ENCODE results near the gene KRT79.

Gene KRT79

GRCh38 chr12:52806169-52806811, 27.8 kb downstream of the KRT79 start:
- no peak for FAIRE-seq
- no peak for DNase-seq (ENCODE audit: insufficient read length, low spot score)
- no peak for TF ChIP-seq POLR2A (IDR thresholded peaks at IDR 0.05; ENCODE audit: low read depth, low read length)

DNA sequence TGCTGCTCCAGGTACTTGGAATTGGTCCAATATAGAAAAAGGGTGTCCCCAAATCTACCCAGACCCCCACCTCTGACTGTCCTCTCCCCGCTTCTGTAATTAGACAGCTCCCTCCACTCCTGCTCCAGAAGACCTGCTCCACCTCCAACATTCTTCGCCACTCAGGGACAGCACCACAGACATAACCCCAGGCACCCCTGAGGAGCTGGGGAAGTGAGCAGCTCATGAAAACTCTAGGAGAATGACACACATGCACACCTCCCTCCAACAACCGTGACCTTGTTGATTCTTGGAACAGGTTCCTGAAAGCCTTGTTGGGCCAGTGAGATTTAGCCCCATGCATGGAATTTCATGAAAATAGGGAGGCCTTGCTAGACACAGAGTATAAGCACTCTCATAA, 28.4 kb downstream of the KRT79 start:
- FAIRE-seq (no peak), DNase-seq (ENCODE audit: insufficient read length, low spot score) (no peak)
- TF ChIP-seq POLR2A (IDR thresholded peaks at IDR 0.05; ENCODE audit: low read depth, low read length) = no peak

DNA sequence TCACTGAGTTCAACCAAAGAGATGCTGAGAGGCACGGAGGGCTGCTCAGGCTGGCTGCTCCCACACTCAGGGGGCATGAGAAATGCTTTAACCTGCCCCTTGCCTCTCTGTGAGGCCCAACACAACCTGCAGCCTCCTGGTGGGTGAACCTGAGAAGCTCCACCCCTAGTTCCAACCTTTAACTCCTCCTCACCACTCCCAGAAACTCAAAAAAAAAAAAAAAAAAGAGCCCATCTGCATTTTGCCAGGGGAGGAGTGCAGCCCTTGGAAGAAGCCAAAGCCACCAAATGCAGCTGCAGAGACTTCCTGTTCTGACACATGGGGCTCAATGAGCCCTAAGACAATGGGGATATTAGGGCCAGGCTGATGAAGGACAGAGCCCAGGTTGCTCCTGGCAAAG, 29.1 kb downstream of the KRT79 start:
- DNase-seq (ENCODE audit: insufficient read length, low spot score) (no peak), FAIRE-seq (no peak)
- TF ChIP-seq POLR2A (IDR thresholded peaks at IDR 0.05; ENCODE audit: low read depth, low read length) = no peak

DNA sequence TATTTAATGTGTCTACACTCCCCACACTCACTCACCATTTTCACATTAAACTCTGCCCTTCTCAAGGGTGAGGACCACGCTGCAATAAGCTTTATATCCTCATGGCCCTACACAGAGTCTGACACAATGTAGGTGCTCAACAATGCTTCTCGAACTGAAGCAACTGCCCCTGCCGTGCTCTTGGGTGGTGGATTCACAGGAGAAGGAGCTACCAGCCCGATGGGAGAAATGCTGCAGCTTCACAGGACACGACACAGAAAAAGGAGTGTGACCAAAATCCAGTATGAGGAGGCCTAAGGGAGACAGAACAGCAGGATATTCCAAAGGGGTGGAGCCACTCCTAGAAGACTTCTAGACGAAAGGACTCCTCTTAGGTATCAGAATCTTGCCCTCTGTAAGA, 31.7 kb downstream of the KRT79 start:
- FAIRE-seq (no peak), DNase-seq (ENCODE audit: insufficient read length, low spot score) (no peak)
- no peak for TF ChIP-seq POLR2A (IDR thresholded peaks at IDR 0.05; ENCODE audit: low read depth, low read length)

GRCh38 chr12:52801773-52802172, 32.3 kb downstream of the KRT79 start:
- DNase-seq (ENCODE audit: insufficient read length, low spot score) (no peak), FAIRE-seq (no peak)
- no peak for TF ChIP-seq POLR2A (IDR thresholded peaks at IDR 0.05; ENCODE audit: low read depth, low read length)

GRCh38 chr12:52800259-52800917, 33.7 kb downstream of the KRT79 start:
- no peak for TF ChIP-seq POLR2A (IDR thresholded peaks at IDR 0.05; ENCODE audit: low read depth, low read length)
- FAIRE-seq (no peak), DNase-seq (ENCODE audit: insufficient read length, low spot score) (no peak)

DNA sequence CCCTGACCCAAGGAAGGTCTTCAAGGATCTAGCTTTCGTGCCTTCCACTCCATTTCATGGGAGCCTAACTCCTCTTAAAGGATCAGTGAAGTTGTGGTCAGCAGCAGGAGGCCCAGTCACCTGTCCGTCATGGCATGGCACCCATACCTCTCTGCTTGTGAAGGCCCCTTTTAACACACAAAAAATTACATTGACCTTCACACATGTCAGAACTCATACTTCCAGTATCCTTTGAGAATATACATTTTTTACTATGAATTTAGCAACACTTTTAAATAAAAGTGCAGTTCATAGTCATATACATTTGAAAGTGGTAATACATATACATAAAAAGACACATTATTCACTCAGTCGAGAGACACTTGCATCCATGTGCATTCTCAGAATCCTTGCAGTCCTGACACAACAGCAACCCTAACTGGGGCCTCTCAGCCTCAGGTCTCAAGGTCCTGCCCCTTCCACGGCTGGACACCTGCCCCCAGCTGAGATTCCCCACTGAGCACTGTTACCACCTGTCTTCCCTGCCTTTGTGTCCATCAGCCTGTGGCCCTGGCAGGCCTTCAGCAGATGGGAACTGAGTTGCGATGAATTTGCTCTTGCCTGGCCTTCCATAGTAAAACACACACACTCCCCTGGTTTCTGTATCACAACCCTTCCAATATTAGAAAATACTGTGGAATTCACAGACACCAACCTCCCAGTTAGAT, 34.5 kb downstream of the KRT79 start:
- DNase-seq (ENCODE audit: insufficient read length, low spot score) = no peak
- no peak for FAIRE-seq
- no peak for TF ChIP-seq POLR2A (IDR thresholded peaks at IDR 0.05; ENCODE audit: low read depth, low read length)

DNA sequence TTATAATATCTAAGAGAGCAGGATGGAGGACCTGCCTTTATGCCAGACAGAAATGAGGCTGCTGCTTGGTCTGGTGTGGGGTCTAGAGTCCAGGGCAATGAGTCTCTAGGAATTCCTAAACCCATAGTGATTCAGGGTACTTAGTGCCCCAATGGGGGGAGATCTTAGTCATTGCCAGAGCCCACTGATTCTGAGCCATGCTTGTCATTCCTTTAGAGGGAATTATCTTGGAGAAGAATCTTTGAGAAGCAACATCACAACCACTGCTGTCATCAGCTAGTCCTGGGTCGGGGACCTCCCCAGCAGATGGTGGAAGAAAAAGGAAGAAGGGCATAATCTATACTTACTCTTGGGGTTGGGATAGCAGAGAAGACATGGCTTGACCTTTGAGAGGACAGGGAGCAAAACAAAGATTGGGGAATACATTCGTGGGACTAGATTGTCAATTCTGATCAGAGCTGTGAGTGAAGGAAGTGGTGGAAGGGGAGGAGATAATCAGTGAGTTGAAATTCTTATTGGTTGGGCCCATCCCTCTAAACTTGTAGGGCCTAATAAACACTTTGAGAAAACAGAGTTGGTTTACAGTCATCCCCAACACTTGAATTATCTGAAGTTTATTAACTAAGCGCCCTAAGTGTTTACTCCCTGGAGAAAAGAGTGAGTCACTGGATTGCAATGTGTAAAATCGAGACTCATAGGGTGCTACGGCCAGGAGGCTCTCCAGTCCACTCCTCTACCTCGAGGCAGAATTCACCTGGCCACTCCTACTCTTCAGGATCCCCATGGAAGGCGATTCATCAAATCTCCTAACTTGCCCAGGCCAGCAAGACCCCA, 35.2 kb downstream of the KRT79 start:
- peak; percentile 77 for DNase-seq (ENCODE audit: insufficient read length, low spot score)
- TF ChIP-seq POLR2A (IDR thresholded peaks at IDR 0.05; ENCODE audit: low read depth, low read length) = no peak
- FAIRE-seq = peak; percentile 62

- DNase-seq (ENCODE audit: insufficient read length, low spot score) (peak; percentile 79), FAIRE-seq (peak; percentile 65)
- no peak for TF ChIP-seq POLR2A (IDR thresholded peaks at IDR 0.05; ENCODE audit: low read depth, low read length)
Measured at GRCh38 chr12:52798003-52798670, 36.0 kb downstream of the KRT79 start.

DNA sequence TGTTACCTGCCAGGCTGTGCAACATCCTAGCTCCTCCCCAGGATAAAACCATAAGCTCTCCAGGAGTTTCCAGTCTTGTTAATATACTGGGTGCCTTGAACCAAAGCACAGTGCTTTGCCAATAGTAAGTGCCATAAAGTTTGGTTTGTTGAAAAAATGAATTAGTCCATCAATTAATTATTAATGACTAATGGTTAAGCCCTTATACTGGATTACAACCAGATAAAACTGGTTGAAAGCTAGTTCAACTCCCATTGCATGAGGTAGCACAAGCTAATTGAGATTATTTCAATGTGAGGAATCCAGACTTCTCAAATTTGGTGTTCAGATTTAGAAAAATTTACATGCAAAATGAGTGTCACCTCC, 36.6 kb downstream of the KRT79 start:
- TF ChIP-seq POLR2A (IDR thresholded peaks at IDR 0.05; ENCODE audit: low read depth, low read length) = no peak
- DNase-seq (ENCODE audit: insufficient read length, low spot score) (no peak), FAIRE-seq (no peak)

DNA sequence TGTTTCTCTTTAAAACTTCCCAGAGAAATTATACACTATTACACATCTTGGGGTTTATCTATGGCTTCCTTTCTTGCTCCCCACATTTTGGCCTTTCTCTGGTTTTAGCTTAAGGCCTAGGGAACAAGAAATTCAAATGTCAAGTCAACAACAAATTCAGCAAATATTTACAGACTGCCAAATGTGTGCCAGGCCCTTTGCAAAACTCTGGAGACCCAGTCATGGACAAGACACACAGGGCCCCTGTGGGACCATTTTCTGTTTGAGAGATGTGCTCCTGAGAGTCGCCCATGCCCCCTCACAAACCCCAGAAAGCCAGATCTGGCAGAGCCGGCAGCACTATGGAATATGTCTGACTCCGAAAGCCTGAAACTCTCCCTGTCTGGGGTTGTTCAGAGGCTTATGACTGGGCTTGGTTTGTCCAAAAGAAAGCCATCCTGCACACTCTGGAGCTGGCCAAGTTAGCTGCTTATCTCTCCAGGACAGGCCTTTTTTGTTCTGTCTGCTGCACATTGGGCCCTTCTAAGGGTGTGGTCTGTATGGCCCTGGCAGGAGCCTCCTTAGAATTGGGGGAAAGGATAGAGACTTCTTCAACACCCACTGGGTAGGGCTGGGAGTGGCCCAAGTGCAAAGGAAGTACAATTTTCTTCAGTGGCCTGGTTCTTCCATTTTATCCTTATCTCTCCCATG, 37.1 kb downstream of the KRT79 start:
- FAIRE-seq = no peak
- DNase-seq (ENCODE audit: insufficient read length, low spot score) = no peak
- no peak for TF ChIP-seq POLR2A (IDR thresholded peaks at IDR 0.05; ENCODE audit: low read depth, low read length)

DNA sequence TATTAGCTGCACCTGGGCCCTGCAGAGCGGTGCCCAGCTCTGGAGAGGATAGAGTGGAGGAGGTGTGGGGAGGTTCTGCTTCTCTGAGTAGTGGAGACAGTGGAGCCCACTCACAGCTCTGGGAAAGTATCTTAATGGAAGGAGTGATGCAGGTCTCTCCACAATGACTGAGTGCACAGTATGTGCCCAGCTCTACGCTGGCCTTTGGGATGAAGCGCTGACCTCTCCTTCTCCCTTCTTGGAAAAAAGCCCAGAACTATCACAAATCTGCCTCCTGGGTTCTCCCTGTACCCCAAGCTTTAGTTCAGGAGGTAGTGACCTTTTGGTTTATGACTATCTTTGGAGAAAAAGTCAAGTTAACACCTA, 37.7 kb downstream of the KRT79 start:
- FAIRE-seq = no peak
- TF ChIP-seq POLR2A (IDR thresholded peaks at IDR 0.05; ENCODE audit: low read depth, low read length) = no peak
- no peak for DNase-seq (ENCODE audit: insufficient read length, low spot score)
